Ishikawa (cell line): Measurements from ENCODE around the gene CIC.

Experiments
- CREB1 ChIP-seq: IDR thresholded peaks from 2 replicates; pipeline ENCODE4 v1.6.1; 2012; ENCODE audit warnings: low read depth
- EGR1 ChIP-seq: IDR thresholded peaks from 2 replicates; pipeline ENCODE4 v1.6.1; 2012
- EP300 ChIP-seq: IDR thresholded peaks from 2 replicates; pipeline ENCODE4 v1.6.1; 2012; ENCODE audit warnings: borderline replicate concordance
- FOXM1 ChIP-seq: IDR thresholded peaks from 2 replicates; pipeline ENCODE4 v1.6.1; 2012; ENCODE audit warnings: low read depth, borderline replicate concordance
- MAX ChIP-seq: IDR thresholded peaks from 2 replicates; pipeline ENCODE4 v1.6.1; 2012
- RAD21 ChIP-seq: IDR thresholded peaks from 2 replicates; pipeline ENCODE4 v1.6.1; 2012; ENCODE audit warnings: low read depth
- REST ChIP-seq: IDR thresholded peaks from 2 replicates; pipeline ENCODE4 v1.6.1; 2012; ENCODE audit warnings: low read depth, mild to moderate bottlenecking
- TAF1 ChIP-seq: IDR thresholded peaks from 2 replicates; pipeline ENCODE4 v1.6.1; 2012; ENCODE audit warnings: low read depth, mild to moderate bottlenecking
- TCF12 ChIP-seq: IDR thresholded peaks from 2 replicates; pipeline ENCODE4 v1.6.1; 2012; ENCODE audit warnings: low read depth
- TEAD4 ChIP-seq: IDR thresholded peaks from 2 replicates; pipeline ENCODE4 v1.6.1; 2012
- USF1 ChIP-seq: IDR thresholded peaks from 2 replicates; pipeline ENCODE4 v1.6.1; 2012
- ZBTB7A ChIP-seq: IDR thresholded peaks from 2 replicates; pipeline ENCODE4 v1.6.1; 2012; ENCODE audit warnings: low read depth

DNA sequence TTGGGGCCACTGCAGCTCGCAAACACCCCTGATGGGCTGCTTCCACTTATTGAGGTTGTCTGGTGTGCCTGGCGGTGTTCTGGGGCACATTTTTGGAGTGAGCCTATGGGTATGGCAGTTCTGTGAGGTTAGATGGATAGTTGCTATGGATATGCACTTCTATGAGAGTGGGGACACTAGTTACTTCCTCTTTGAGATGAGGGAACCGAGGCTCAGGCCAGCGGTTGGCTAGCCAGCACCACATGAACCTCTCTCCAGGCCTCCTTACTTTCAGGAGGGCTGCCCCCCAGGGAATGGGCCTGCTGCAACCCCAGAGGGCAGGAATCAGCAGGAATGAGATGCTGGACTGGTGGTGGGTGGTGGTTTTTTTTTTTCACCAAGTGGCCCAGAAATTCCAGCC, 19.3 kb downstream of the CIC start:
- TF ChIP-seq TCF12 (no peak), EP300 (no peak), MAX (no peak), RAD21 (no peak), USF1 (no peak), TEAD4 (no peak), FOXM1 (no peak), EGR1 (no peak), TAF1 (no peak), REST (no peak), CREB1 (no peak), ZBTB7A (no peak)
